Panc1 (cell line): Measurements from ENCODE around the gene CACNA1E. TPM values are rescaled to one million over a fixed set of nuclear protein-coding genes. Genes with fewer than 3 reads are reported as not detected.

Source experiments
- ATAC-seq: fragments of 200-7000 bp; cut with Tn5 transposase; 2 replicates; pipeline ENCODE4 v1.9.1; 2020; ENCODE audit warnings: mild to moderate bottlenecking, moderate library complexity
- BruUV-seq: library from RNA; stranded (reverse); fragments of 400-500 nt; replicated peaks from 2 replicates; lab custom pipeline; 2021; lab: Mats Ljungman, UMichigan
- CTCF ChIA-PET: fragments of 300-600 bp; sonication (Branson Sonifier 250); formaldehyde crosslinking; loops from one replicate; lab custom pipeline; 2022; ENCODE audit warnings: antibody characterized with exemption; lab: Charles Lee
- POLR2A ChIA-PET: fragments of 300-600 bp; sonication (Branson Sonifier 250); formaldehyde crosslinking; loops from one replicate; lab custom pipeline; 2022; ENCODE audit warnings: antibody characterized with exemption; lab: Charles Lee
- DNase-seq: peaks from one replicate; pipeline ENCODE4 v3.0.0-alpha.2; 2010; ENCODE audit warnings: low read depth, low spot score
- H3K27ac ChIP-seq: 2 replicates; pipeline ENCODE4 v1.5.1; 2011; ENCODE audit warnings: mild to moderate bottlenecking, low read length, inconsistent platforms
- H3K27me3 ChIP-seq: fragments of 200-500 bp; sonication (Bioruptor generic); 2 replicates; pipeline ENCODE4 v1.6.0; 2014; ENCODE audit warnings: low read length, inconsistent platforms; ENCODE audit not compliant: control insufficient read depth, insufficient read depth
- H3K36me3 ChIP-seq: fragments of 200-500 bp; sonication (Bioruptor generic); 2 replicates; pipeline ENCODE4 v1.5.1; 2014; ENCODE audit warnings: inconsistent platforms, mild to moderate bottlenecking, low read length, moderate library complexity; ENCODE audit not compliant: control insufficient read depth, insufficient read depth
- H3K4me1 ChIP-seq: 2 replicates; pipeline ENCODE4 v1.5.1; 2011; ENCODE audit warnings: inconsistent platforms, mild to moderate bottlenecking, low read length, moderate library complexity; ENCODE audit not compliant: control insufficient read depth, insufficient read depth
- H3K4me3 ChIP-seq, 2 experiments: 2 replicates each; pipeline ENCODE4 v1.5.1; 2011 to 2012; ENCODE audit warnings: low read depth in 2 of 2, low read length in 2 of 2, mild to moderate bottlenecking in 2 of 2, inconsistent platforms in 1 of 2, moderate library complexity in 1 of 2
- H3K9me3 ChIP-seq: fragments of 200-500 bp; sonication (Bioruptor generic); 2 replicates; pipeline ENCODE4 v1.5.1; 2014; ENCODE audit warnings: low read depth, mild to moderate bottlenecking, inconsistent platforms, low read length, moderate library complexity; ENCODE audit not compliant: control insufficient read depth, insufficient read depth
- POLR2AphosphoS5 ChIP-seq: IDR thresholded peaks from 2 replicates; pipeline ENCODE4 v1.6.1; 2012; ENCODE audit warnings: mild to moderate bottlenecking, low read depth, low read length, moderate library complexity
- SIN3A ChIP-seq: IDR thresholded peaks from 2 replicates; pipeline ENCODE4 v1.6.1; 2012; ENCODE audit warnings: low read depth, mild to moderate bottlenecking, low read length, moderate library complexity, borderline replicate concordance; ENCODE audit not compliant: insufficient read depth
- TCF7L2 ChIP-seq: IDR thresholded peaks from 2 replicates; pipeline ENCODE4 v1.6.1; 2011; ENCODE audit warnings: mild to moderate bottlenecking, low read depth, low read length, inconsistent platforms
- in situ Hi-C: cut with HindIII; loops from 2 replicates; pipeline ENCODE4 v1.10.0; 2016; ENCODE audit warnings: low sequenced_read_pairs, low pct_unique_long_range_greater_than_20kb
- intact Hi-C: fragments of 100-400 bp; cut with micrococcal nuclease; formaldehyde crosslinking; loops from one replicate; pipeline ENCODE4 v1.10.0; 2022; ENCODE audit not compliant: unreplicated experiment
- total RNA-seq: library from RNA; stranded (reverse); gene quantifications from one replicate; pipeline ENCODE4 v1.2.1, GENCODE V29; 2021; ENCODE audit not compliant: unreplicated experiment
- TF ChIP-seq, protein P1 (sequence below): fragments of 450-650 bp; IDR thresholded peaks from 2 replicates; pipeline ENCODE4 v1.5.1; 2017; ENCODE audit warnings: mild to moderate bottlenecking
- TF ChIP-seq, protein P2 (sequence below), 2 experiments: IDR thresholded peaks; 2 replicates each; pipeline ENCODE4 v1.6.1; 2011 to 2012; ENCODE audit warnings: low read depth in 2 of 2, control low read depth in 1 of 2, low read length in 1 of 2, mild to moderate bottlenecking in 1 of 2, moderate library complexity in 1 of 2; ENCODE audit not compliant: insufficient read depth in 1 of 2

The CACNA1E gene
- total RNA-seq, 1 experiment from 2014 or later, result not detected

DNA sequence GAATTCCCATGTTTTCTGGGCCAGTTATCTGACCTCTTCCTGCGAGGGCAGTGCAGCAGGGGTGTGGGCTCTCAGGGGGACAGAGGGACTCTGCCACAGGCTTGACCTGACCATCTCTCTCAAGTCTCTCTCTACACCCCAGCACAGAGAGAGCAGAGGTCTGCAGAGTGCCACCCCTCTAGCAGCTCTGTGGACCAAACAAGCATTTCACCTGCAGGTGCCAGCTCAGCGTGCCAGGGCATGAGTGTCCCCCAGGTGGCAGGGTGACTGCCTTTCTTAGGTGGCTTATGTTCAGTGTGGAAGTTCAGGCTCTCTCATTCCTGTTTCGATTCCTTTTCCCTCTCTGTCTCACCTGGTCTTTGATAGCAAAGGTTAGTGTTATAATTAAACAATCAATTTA is 191.3 kb downstream of the CACNA1E start:
- Histone ChIP-seq H3K36me3 (no peaks in the 10 kb centered on the region), H3K4me3 (no peak overlapping the region), H3K4me1 (no peaks in the 10 kb centered on the region), H3K27me3 (peaks cover 5% of the 10 kb centered on the region; the same call in 1 of the 2 replicates), H3K27ac (no peak overlapping the region), H3K9me3 (no peaks in the 10 kb centered on the region)
- intact Hi-C loops (no loop called here), in situ Hi-C loops (no loop called here)
- ATAC-seq, result no peak
- CTCF ChIA-PET, result no interaction called here
- POLR2A ChIA-PET, result no interaction called here
- no peak for DNase-seq
- TF ChIP-seq SIN3A, result no peak
- TF ChIP-seq POLR2AphosphoS5, result no peak
- TF ChIP-seq, protein P1, sequence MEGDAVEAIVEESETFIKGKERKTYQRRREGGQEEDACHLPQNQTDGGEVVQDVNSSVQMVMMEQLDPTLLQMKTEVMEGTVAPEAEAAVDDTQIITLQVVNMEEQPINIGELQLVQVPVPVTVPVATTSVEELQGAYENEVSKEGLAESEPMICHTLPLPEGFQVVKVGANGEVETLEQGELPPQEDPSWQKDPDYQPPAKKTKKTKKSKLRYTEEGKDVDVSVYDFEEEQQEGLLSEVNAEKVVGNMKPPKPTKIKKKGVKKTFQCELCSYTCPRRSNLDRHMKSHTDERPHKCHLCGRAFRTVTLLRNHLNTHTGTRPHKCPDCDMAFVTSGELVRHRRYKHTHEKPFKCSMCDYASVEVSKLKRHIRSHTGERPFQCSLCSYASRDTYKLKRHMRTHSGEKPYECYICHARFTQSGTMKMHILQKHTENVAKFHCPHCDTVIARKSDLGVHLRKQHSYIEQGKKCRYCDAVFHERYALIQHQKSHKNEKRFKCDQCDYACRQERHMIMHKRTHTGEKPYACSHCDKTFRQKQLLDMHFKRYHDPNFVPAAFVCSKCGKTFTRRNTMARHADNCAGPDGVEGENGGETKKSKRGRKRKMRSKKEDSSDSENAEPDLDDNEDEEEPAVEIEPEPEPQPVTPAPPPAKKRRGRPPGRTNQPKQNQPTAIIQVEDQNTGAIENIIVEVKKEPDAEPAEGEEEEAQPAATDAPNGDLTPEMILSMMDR, result no peak
- TF ChIP-seq, protein P2, sequence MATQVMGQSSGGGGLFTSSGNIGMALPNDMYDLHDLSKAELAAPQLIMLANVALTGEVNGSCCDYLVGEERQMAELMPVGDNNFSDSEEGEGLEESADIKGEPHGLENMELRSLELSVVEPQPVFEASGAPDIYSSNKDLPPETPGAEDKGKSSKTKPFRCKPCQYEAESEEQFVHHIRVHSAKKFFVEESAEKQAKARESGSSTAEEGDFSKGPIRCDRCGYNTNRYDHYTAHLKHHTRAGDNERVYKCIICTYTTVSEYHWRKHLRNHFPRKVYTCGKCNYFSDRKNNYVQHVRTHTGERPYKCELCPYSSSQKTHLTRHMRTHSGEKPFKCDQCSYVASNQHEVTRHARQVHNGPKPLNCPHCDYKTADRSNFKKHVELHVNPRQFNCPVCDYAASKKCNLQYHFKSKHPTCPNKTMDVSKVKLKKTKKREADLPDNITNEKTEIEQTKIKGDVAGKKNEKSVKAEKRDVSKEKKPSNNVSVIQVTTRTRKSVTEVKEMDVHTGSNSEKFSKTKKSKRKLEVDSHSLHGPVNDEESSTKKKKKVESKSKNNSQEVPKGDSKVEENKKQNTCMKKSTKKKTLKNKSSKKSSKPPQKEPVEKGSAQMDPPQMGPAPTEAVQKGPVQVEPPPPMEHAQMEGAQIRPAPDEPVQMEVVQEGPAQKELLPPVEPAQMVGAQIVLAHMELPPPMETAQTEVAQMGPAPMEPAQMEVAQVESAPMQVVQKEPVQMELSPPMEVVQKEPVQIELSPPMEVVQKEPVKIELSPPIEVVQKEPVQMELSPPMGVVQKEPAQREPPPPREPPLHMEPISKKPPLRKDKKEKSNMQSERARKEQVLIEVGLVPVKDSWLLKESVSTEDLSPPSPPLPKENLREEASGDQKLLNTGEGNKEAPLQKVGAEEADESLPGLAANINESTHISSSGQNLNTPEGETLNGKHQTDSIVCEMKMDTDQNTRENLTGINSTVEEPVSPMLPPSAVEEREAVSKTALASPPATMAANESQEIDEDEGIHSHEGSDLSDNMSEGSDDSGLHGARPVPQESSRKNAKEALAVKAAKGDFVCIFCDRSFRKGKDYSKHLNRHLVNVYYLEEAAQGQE (IDR thresholded peaks at IDR 0.05; ENCODE audit: insufficient read depth in 1 of 2, low read depth in 2 of 2, low read length in 1 of 2), result no peak
- no peak for TF ChIP-seq TCF7L2
- no TSS peak for BruUV-seq

DNA sequence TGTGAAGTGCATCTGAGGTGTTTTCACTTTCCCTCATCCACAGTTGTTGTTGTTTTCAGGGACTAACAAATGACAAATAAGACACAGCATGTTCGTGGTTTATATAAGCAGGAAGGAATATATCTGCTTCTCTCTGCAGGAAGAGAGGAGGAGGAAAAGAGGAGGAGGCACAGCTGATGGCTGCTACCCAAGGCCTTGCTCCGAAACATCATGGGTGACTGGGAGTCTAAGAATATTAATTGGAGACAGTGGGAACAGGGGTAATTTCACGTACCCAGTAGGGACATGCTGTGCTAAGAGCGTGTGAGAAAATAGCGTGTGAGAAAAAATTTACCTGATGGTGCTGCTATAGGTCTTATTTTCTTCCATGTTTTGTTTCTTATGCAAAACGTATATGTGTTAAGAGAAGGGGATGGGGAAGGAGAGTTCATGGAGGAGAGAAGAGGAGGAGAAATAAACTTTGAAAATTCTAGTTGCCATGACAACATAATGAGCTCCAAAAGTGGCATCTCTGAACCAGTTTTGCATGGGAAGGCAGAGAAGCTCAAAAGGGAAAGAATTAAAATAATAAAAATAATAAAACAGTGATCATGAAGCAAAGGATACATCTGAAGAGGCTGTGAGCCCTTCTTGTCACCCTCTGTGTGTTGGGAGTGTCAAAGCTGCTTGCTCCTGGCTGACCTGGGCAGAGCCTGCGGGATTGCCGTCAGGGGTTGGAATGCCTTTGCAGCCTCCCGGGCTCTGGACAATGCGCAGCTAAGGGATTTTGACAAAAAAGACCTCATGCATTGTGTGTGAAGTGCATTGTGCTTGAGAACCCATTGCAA is 192.0 kb downstream of the CACNA1E start:
- no peak overlapping the region for H3K27ac ChIP-seq
- ChIA-PET CTCF (no interaction called here), POLR2A (no interaction called here)
- TF ChIP-seq SIN3A (no peak), TCF7L2 (no peak), POLR2AphosphoS5 (no peak)
- TF ChIP-seq, protein P1, result no peak
- TF ChIP-seq, protein P2 (IDR thresholded peaks at IDR 0.05; ENCODE audit: insufficient read depth in 1 of 2, low read depth in 2 of 2, low read length in 1 of 2), result no peak
- no peaks in the 10 kb centered on the region for H3K36me3 ChIP-seq
- in situ Hi-C loops, result no loop called here
- ATAC-seq, result no peak
- H3K4me3 ChIP-seq, result no peak overlapping the region
- no peaks in the 10 kb centered on the region for H3K4me1 ChIP-seq
- no TSS peak for BruUV-seq
- H3K9me3 ChIP-seq, result no peaks in the 10 kb centered on the region
- intact Hi-C loops, result no loop called here
- peaks cover 5% of the 10 kb centered on the region; the same call in 1 of the 2 replicates for H3K27me3 ChIP-seq
- DNase-seq, result no peak
